A549 (cell line): ENCODE results near the gene ATRN. TPM values are rescaled to one million over a fixed set of nuclear protein-coding genes. Genes with fewer than 3 reads are reported as not detected.

Experiments
- ATAC-seq, 2 experiments: fragments of 200-7000 bp in 1 of 2; fragments of >200 bp in 1 of 2; cut with Nextera tagmentation in 1 of 2; cut with Tn5 transposase in 1 of 2; 3 replicates each; pipeline versions ENCODE4 v1.8.0 to v1.9.1; 2018 to 2020; ENCODE audit warnings: mild to moderate bottlenecking in 1 of 2, moderate library complexity in 1 of 2
- CTCF ChIA-PET: fragments of 300-600 bp; sonication (Branson Sonifier 250); formaldehyde crosslinking; extraction: SDS; loops from one replicate; lab custom pipeline; 2021; ENCODE audit warnings: antibody characterized with exemption, inconsistent platforms; lab: Yijun Ruan, JAX
- POLR2A ChIA-PET: fragments of 350-600 bp; formaldehyde crosslinking; extraction: SDS; loops from one replicate; lab custom pipeline; 2021; ENCODE audit warnings: antibody characterized with exemption, inconsistent platforms; lab: Yijun Ruan, JAX
- DNase-seq, 2 experiments: peaks; one replicate each; pipeline versions ENCODE4 v3.0.0 to v3.0.0-alpha.2; 2011 to 2016; ENCODE audit warnings: low read depth in 1 of 2, low spot score in 1 of 2
- FAIRE-seq: peaks from 2 replicates; lab custom pipeline; 2011; peaks lifted over from hg19 to GRCh38; lab: Jason Lieb, UNC
- H3K27ac ChIP-seq, 2 experiments: fragments of >200 bp; sonication (Bioruptor Twin); formaldehyde crosslinking; 3 replicates each; pipeline ENCODE4 v1.5.1; 2016 to 2017
- H3K4me1 ChIP-seq: fragments of >200 bp; sonication (Bioruptor Twin); formaldehyde crosslinking; 3 replicates; pipeline ENCODE4 v1.6.1; 2016
- H3K4me2 ChIP-seq: fragments of >200 bp; sonication (Bioruptor Twin); formaldehyde crosslinking; 3 replicates; pipeline ENCODE4 v1.6.1; 2016
- H3K4me3 ChIP-seq: fragments of >200 bp; sonication (Bioruptor Twin); formaldehyde crosslinking; 3 replicates; pipeline ENCODE4 v1.5.1; 2016
- H3K9me3 ChIP-seq: fragments of >200 bp; sonication (Bioruptor Twin); formaldehyde crosslinking; 3 replicates; pipeline ENCODE4 v1.6.1; 2016
- CBX2 ChIP-seq: fragments of 200-600 bp; sonication (generic); IDR thresholded peaks from 2 replicates; pipeline ENCODE4 v1.6.1; 2016; ENCODE audit warnings: low read depth, mild to moderate bottlenecking, borderline replicate concordance
- CHD4 ChIP-seq: fragments of 200-600 bp; sonication (generic); IDR thresholded peaks from 2 replicates; pipeline ENCODE4 v1.6.1; 2016; ENCODE audit warnings: antibody characterized with exemption, mild to moderate bottlenecking, borderline replicate concordance
- EHF ChIP-seq: fragments of 250-450 bp; sonication (Bioruptor Pico); IDR thresholded peaks from 2 replicates; pipeline ENCODE4 v1.5.0; 2020; ENCODE audit warnings: mild to moderate bottlenecking
- EHMT2 ChIP-seq: fragments of 200-600 bp; sonication (generic); IDR thresholded peaks from 2 replicates; pipeline ENCODE4 v1.6.1; 2016; ENCODE audit warnings: antibody characterized with exemption, low read depth, mild to moderate bottlenecking, moderate library complexity
- ESRRA ChIP-seq: fragments of 150-350 bp; IDR thresholded peaks from 2 replicates; pipeline ENCODE4 v1.6.1; 2014; ENCODE audit warnings: mild to moderate bottlenecking, low read length, borderline replicate concordance
- FOXS1 ChIP-seq: fragments of 250-450 bp; sonication (Bioruptor Pico); IDR thresholded peaks from 2 replicates; pipeline ENCODE4 v1.5.0; 2020; ENCODE audit warnings: mild to moderate bottlenecking, moderate library complexity
- HEYL ChIP-seq: fragments of 250-450 bp; sonication (Bioruptor Pico); IDR thresholded peaks from 2 replicates; pipeline ENCODE4 v1.8.0; 2021; ENCODE audit warnings: mild to moderate bottlenecking, moderate library complexity
- HOXA7 ChIP-seq: fragments of 250-450 bp; sonication (Bioruptor Pico); IDR thresholded peaks from 2 replicates; pipeline ENCODE4 v1.5.0; 2020; ENCODE audit warnings: mild to moderate bottlenecking, moderate library complexity
- KDM5A ChIP-seq: fragments of 200-600 bp; sonication (generic); IDR thresholded peaks from 2 replicates; pipeline ENCODE4 v1.6.1; 2016; ENCODE audit warnings: antibody characterized with exemption, mild to moderate bottlenecking
- MAFK ChIP-seq: fragments of 450-650 bp; IDR thresholded peaks from 2 replicates; pipeline ENCODE4 v1.6.1; 2014; ENCODE audit not compliant: partially characterized antibody
- MAX ChIP-seq: IDR thresholded peaks from 2 replicates; pipeline ENCODE4 v1.6.1; 2012
- MAZ ChIP-seq: fragments of 150-350 bp; IDR thresholded peaks from 2 replicates; pipeline ENCODE4 v1.6.1; 2014; ENCODE audit warnings: antibody characterized with exemption, low read depth, low read length, borderline replicate concordance
- MYC ChIP-seq: IDR thresholded peaks from 2 replicates; pipeline ENCODE4 v1.6.1; 2012; ENCODE audit warnings: mild to moderate bottlenecking, inconsistent platforms, low read length, improper control_type of control experiment, borderline replicate concordance
- NFE2L2 ChIP-seq: fragments of 150-350 bp; conservative IDR thresholded peaks from 2 replicates; pipeline ENCODE4 v1.6.1; 2014; ENCODE audit warnings: low read length
- NPAS2 ChIP-seq: fragments of 250-450 bp; sonication (Bioruptor Pico); IDR thresholded peaks from 2 replicates; pipeline ENCODE4 v1.8.0; 2022; ENCODE audit warnings: mild to moderate bottlenecking, moderate library complexity, borderline replicate concordance
- NR3C1 ChIP-seq: fragments of >200 bp; sonication (Bioruptor Twin); formaldehyde crosslinking; IDR thresholded peaks from 3 replicates; pipeline ENCODE4 v1.6.1; 2017
- PBX3 ChIP-seq: IDR thresholded peaks from 2 replicates; pipeline ENCODE4 v1.6.1; 2012
- PHF8 ChIP-seq: fragments of 200-600 bp; sonication (generic); IDR thresholded peaks from 2 replicates; pipeline ENCODE4 v1.6.1; 2016; ENCODE audit warnings: low read depth, mild to moderate bottlenecking, antibody characterized with exemption, moderate library complexity, borderline replicate concordance
- POLR2A ChIP-seq: IDR thresholded peaks from 2 replicates; pipeline ENCODE4 v1.6.1; 2012; ENCODE audit warnings: mild to moderate bottlenecking, low read length
- RARB ChIP-seq: fragments of 250-450 bp; sonication (Bioruptor Pico); IDR thresholded peaks from 2 replicates; pipeline ENCODE4 v1.8.0; 2021; ENCODE audit warnings: mild to moderate bottlenecking, moderate library complexity
- SREBF2 ChIP-seq: fragments of 450-650 bp; IDR thresholded peaks from 2 replicates; pipeline ENCODE4 v1.6.1; 2014; ENCODE audit warnings: mild to moderate bottlenecking, moderate library complexity
- TFCP2L1 ChIP-seq: fragments of 250-450 bp; sonication (Bioruptor Pico); IDR thresholded peaks from 2 replicates; pipeline ENCODE4 v1.5.0; 2021; ENCODE audit warnings: mild to moderate bottlenecking
- ZFP36 ChIP-seq: fragments of 450-650 bp; IDR thresholded peaks from 2 replicates; pipeline ENCODE4 v1.6.1; 2014; ENCODE audit warnings: borderline replicate concordance; ENCODE audit not compliant: partially characterized antibody
- WGBS: methylation state at CpG from one replicate; pipeline ENCODE4 v1.1.6; 2017; ENCODE audit errors: missing lambda C conversion rate; 5-methylcytosine and 5-hydroxymethylcytosine counted together
- polyA plus RNA-seq, 4 experiments: library from polyadenylated mRNA; depleted of rRNA in 3 of 4; stranded (reverse); fragments of >200 nt; fragmentation: RNase III in 1 of 4; extraction: RNeasy Plus Mini Kit Qiagen cat#74134 plus additional on column Dnase treatment in 1 of 4; gene quantifications; 2 replicates in 3 of 4; 3 replicates in 1 of 4; pipeline ENCODE4 v1.2.3, GENCODE V29; 2011 to 2017
- TF ChIP-seq, protein P1 (sequence below): fragments of >200 bp; sonication (Bioruptor Twin); formaldehyde crosslinking; IDR thresholded peaks from 3 replicates; pipeline ENCODE4 v1.5.1; 2016
- TF ChIP-seq, protein P2 (sequence below): IDR thresholded peaks from 2 replicates; pipeline ENCODE4 v1.6.1; 2012; ENCODE audit warnings: low read depth, borderline replicate concordance
- TF ChIP-seq, protein P3 (sequence below): fragments of >200 bp; sonication (Bioruptor Twin); formaldehyde crosslinking; IDR thresholded peaks from 3 replicates; pipeline ENCODE4 v1.6.1; 2016
- TF ChIP-seq, protein P4 (sequence below): fragments of 150-350 bp; IDR thresholded peaks from 2 replicates; pipeline ENCODE4 v1.6.1; 2014; ENCODE audit warnings: low read depth, mild to moderate bottlenecking, low read length
- TF ChIP-seq, protein P5 (sequence below): fragments of 450-650 bp; IDR thresholded peaks from 2 replicates; pipeline ENCODE4 v1.6.1; 2014; ENCODE audit warnings: antibody characterized with exemption

ATRN gene
- polyA plus RNA-seq, 2 of the 4 experiments (the other 2 are of a cell fraction) = 21.3 to 58.7 TPM

GRCh38 chr20:3477861-3478544 lies 7.2 kb downstream of the ATRN start:
- TF ChIP-seq FOXS1 (CRISPR knock-in tag) (no peak), MAFK (no peak), EHMT2 (no peak), SREBF2 (no peak), HEYL (CRISPR knock-in tag) (no peak), PHF8 (no peak), NR3C1 (no peak), CHD4 (no peak), HOXA7 (CRISPR knock-in tag) (no peak), EHF (CRISPR knock-in tag) (no peak), PBX3 (no peak), MAZ (no peak), CBX2 (no peak)
- DNase-seq = no peak
- Histone ChIP-seq H3K4me1 (peaks cover 17% of the 10 kb centered on the region), H3K27ac (no peak overlapping the region), H3K4me2 (peak overlapping the region; percentile 18; the same call in 1 of the 3 replicates), H3K9me3 (no peaks in the 10 kb centered on the region), H3K4me3 (no peak overlapping the region)
- no peak for ATAC-seq
- FAIRE-seq = no peak
- ChIA-PET CTCF (interaction anchor here (0.6 kb wide), 1 partner anchor 30 kb away, joined by 3 read pairs; no protein-coding TSS in a partner anchor), POLR2A (no interaction called here)
- 97% methylated on average over 5 of the region's 5 CpGs for WGBS

GRCh38 chr20:3479025-3479424 lies 8.2 kb downstream of the ATRN start:
- WGBS = 81% methylated on average over 2 of the region's 2 CpGs
- POLR2A ChIA-PET = no interaction called here
- no peak overlapping the region for H3K27ac ChIP-seq
- no peak for DNase-seq
- H3K4me3 ChIP-seq = no peak overlapping the region
- H3K4me2 ChIP-seq = no peak overlapping the region
- no peak for FAIRE-seq
- CTCF ChIA-PET = no interaction called here
- ATAC-seq = no peak
- H3K9me3 ChIP-seq = no peaks in the 10 kb centered on the region
- TF ChIP-seq POLR2A (no peak), MAFK (no peak), ESRRA (no peak), KDM5A (no peak), PHF8 (no peak), TFCP2L1 (no peak), RARB (CRISPR knock-in tag) (no peak), MAX (no peak), ZFP36 (no peak), NFE2L2 (no peak), NPAS2 (CRISPR knock-in tag) (no peak), CBX2 (no peak), MYC (no peak)
- TF ChIP-seq, protein P1, sequence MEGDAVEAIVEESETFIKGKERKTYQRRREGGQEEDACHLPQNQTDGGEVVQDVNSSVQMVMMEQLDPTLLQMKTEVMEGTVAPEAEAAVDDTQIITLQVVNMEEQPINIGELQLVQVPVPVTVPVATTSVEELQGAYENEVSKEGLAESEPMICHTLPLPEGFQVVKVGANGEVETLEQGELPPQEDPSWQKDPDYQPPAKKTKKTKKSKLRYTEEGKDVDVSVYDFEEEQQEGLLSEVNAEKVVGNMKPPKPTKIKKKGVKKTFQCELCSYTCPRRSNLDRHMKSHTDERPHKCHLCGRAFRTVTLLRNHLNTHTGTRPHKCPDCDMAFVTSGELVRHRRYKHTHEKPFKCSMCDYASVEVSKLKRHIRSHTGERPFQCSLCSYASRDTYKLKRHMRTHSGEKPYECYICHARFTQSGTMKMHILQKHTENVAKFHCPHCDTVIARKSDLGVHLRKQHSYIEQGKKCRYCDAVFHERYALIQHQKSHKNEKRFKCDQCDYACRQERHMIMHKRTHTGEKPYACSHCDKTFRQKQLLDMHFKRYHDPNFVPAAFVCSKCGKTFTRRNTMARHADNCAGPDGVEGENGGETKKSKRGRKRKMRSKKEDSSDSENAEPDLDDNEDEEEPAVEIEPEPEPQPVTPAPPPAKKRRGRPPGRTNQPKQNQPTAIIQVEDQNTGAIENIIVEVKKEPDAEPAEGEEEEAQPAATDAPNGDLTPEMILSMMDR = no peak
- TF ChIP-seq, protein P2, sequence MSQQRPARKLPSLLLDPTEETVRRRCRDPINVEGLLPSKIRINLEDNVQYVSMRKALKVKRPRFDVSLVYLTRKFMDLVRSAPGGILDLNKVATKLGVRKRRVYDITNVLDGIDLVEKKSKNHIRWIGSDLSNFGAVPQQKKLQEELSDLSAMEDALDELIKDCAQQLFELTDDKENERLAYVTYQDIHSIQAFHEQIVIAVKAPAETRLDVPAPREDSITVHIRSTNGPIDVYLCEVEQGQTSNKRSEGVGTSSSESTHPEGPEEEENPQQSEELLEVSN = no peak
- TF ChIP-seq, protein P3, sequence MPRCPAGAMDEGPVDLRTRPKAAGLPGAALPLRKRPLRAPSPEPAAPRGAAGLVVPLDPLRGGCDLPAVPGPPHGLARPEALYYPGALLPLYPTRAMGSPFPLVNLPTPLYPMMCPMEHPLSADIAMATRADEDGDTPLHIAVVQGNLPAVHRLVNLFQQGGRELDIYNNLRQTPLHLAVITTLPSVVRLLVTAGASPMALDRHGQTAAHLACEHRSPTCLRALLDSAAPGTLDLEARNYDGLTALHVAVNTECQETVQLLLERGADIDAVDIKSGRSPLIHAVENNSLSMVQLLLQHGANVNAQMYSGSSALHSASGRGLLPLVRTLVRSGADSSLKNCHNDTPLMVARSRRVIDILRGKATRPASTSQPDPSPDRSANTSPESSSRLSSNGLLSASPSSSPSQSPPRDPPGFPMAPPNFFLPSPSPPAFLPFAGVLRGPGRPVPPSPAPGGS = no peak
- TF ChIP-seq, protein P4, sequence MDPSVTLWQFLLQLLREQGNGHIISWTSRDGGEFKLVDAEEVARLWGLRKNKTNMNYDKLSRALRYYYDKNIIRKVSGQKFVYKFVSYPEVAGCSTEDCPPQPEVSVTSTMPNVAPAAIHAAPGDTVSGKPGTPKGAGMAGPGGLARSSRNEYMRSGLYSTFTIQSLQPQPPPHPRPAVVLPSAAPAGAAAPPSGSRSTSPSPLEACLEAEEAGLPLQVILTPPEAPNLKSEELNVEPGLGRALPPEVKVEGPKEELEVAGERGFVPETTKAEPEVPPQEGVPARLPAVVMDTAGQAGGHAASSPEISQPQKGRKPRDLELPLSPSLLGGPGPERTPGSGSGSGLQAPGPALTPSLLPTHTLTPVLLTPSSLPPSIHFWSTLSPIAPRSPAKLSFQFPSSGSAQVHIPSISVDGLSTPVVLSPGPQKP = no peak
- TF ChIP-seq, protein P5, sequence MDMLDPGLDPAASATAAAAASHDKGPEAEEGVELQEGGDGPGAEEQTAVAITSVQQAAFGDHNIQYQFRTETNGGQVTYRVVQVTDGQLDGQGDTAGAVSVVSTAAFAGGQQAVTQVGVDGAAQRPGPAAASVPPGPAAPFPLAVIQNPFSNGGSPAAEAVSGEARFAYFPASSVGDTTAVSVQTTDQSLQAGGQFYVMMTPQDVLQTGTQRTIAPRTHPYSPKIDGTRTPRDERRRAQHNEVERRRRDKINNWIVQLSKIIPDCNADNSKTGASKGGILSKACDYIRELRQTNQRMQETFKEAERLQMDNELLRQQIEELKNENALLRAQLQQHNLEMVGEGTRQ = no peak
- H3K4me1 ChIP-seq = peaks cover 21% of the 10 kb centered on the region
